Measurements from ENCODE around the gene POLD3. TPM values are rescaled to one million over a fixed set of nuclear protein-coding genes. Genes with fewer than 3 reads are reported as not detected.

Gene POLD3
- total RNA-seq, 3 donors from 2014 or later (not counting 1 experiment from before 2014, with no cell fraction given), result 9.4 to 10.6 (median 9.6) TPM

DNA sequence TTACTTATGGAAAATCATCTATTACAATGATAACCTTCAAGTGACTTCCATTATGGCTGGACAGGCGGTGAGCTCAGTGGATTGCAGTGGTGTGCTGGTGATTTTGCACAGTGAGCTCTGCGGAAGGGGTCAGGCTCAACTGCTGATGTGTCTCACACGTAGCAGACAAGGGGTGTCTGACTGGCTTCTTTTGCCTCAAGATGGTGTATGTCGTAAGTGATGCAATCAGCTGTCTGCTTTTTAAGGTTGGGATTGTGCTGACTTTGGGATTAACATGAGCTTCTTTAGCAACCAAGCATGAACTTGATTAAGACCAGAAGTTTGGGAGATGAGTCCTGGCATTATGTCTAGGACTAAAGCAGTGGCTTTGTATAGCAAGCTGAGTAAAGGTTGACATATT, 49.5 kb downstream of the POLD3 start:
- Mint-ChIP-seq H3K4me3 (no peak overlapping the region), H3K4me1 (peaks cover 0 to 4% of the 10 kb centered on the region in 2 donors), H3K27me3 (ENCODE audit: low read depth in 2 of 2) (no peaks in the 10 kb centered on the region), H3K9me3 (no peaks in the 10 kb centered on the region), H3K36me3 (no peaks in the 10 kb centered on the region), H3K27ac (no peak overlapping the region)
- intact Hi-C loops (cut with micrococcal nuclease), result no loop called here
- Histone ChIP-seq H3K27me3 (ENCODE audit: control insufficient read depth, insufficient read depth, low read length) (no peaks in the 10 kb centered on the region), H3K4me1 (ENCODE audit: control insufficient read depth, insufficient read depth, low read length) (no peaks in the 10 kb centered on the region), H3K27ac (ENCODE audit: low read length) (no peak overlapping the region), H3K4me3 (ENCODE audit: low read length) (no peak overlapping the region), H3K9me3 (ENCODE audit: control insufficient read depth, insufficient read depth, low read length) (no peaks in the 10 kb centered on the region), H3K36me3 (ENCODE audit: control insufficient read depth, insufficient read depth, low read length) (peaks cover 26% of the 10 kb centered on the region)
- ATAC-seq (no peak), DNase-seq (no peak)
- WGBS (ENCODE audit: insufficient coverage), result 99% methylated on average over 4 of the region's 4 CpGs
- TF ChIP-seq CTCF (IDR thresholded peaks at IDR 0.05), result no peak

GRCh38 chr11:74642912-74643311, 50.5 kb downstream of the POLD3 start:
- H3K27me3 ChIP-seq (ENCODE audit: control insufficient read depth, insufficient read depth, low read length), result no peaks in the 10 kb centered on the region
- DNase-seq, result no peak
- peaks cover 0 to 4% of the 10 kb centered on the region in 2 donors for H3K4me1 Mint-ChIP-seq
- no peak overlapping the region for H3K4me3 ChIP-seq (ENCODE audit: low read length)
- no peaks in the 10 kb centered on the region for H3K36me3 Mint-ChIP-seq
- ATAC-seq, result no peak
- H3K27ac Mint-ChIP-seq, result no peak overlapping the region
- no peaks in the 10 kb centered on the region for H3K9me3 ChIP-seq (ENCODE audit: control insufficient read depth, insufficient read depth, low read length)
- H3K9me3 Mint-ChIP-seq, result no peaks in the 10 kb centered on the region
- H3K4me3 Mint-ChIP-seq, result no peak overlapping the region
- no peaks in the 10 kb centered on the region for H3K27me3 Mint-ChIP-seq (ENCODE audit: low read depth in 2 of 2)
- no peak for TF ChIP-seq CTCF (IDR thresholded peaks at IDR 0.05)
- 96% methylated on average over 5 of the region's 5 CpGs for WGBS (ENCODE audit: insufficient coverage)
- H3K36me3 ChIP-seq (ENCODE audit: control insufficient read depth, insufficient read depth, low read length), result peaks cover 23% of the 10 kb centered on the region
- H3K4me1 ChIP-seq (ENCODE audit: control insufficient read depth, insufficient read depth, low read length), result no peaks in the 10 kb centered on the region
- intact Hi-C loops (cut with micrococcal nuclease), result no loop called here
- no peak overlapping the region for H3K27ac ChIP-seq (ENCODE audit: low read length)

DNA sequence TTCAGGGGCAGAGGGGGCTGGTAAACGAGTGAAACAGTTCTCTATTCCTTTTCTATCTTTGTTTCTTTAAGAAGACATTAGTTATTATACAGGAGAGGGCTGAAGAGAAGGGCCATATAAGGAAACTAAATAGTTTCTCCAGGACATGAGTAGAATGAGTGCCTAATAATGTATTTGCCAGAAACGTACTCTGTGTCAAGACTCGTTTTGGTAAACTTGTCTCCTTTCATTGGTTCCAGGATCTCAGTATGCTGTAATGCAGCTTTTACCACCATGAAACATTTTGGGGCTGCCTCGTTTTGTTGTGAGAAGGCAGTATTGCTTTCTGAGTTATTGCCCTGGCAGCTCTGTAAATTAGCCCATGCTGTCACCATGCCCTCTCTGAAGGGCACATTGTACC, 51.7 kb downstream of the POLD3 start:
- H3K4me3 Mint-ChIP-seq, result no peak overlapping the region
- peaks cover 16% of the 10 kb centered on the region for H3K36me3 ChIP-seq (ENCODE audit: control insufficient read depth, insufficient read depth, low read length)
- H3K4me1 ChIP-seq (ENCODE audit: control insufficient read depth, insufficient read depth, low read length), result no peaks in the 10 kb centered on the region
- ATAC-seq (no peak), DNase-seq (no peak)
- no peaks in the 10 kb centered on the region for H3K27me3 Mint-ChIP-seq (ENCODE audit: low read depth in 2 of 2)
- H3K9me3 Mint-ChIP-seq, result no peaks in the 10 kb centered on the region
- H3K4me1 Mint-ChIP-seq, result peaks cover 0 to 4% of the 10 kb centered on the region in 2 donors
- no peak overlapping the region for H3K27ac ChIP-seq (ENCODE audit: low read length)
- H3K9me3 ChIP-seq (ENCODE audit: control insufficient read depth, insufficient read depth, low read length), result no peaks in the 10 kb centered on the region
- intact Hi-C loops (cut with micrococcal nuclease), result no loop called here
- no peak for TF ChIP-seq CTCF (IDR thresholded peaks at IDR 0.05)
- no peak overlapping the region for H3K27ac Mint-ChIP-seq
- H3K36me3 Mint-ChIP-seq, result no peaks in the 10 kb centered on the region
- H3K27me3 ChIP-seq (ENCODE audit: control insufficient read depth, insufficient read depth, low read length), result no peaks in the 10 kb centered on the region
- H3K4me3 ChIP-seq (ENCODE audit: low read length), result no peak overlapping the region
- WGBS (ENCODE audit: insufficient coverage), result 97% methylated on average over 3 of the region's 4 CpGs

- no peak for DNase-seq
- no peak for ATAC-seq
- Histone ChIP-seq H3K27ac (ENCODE audit: low read length) (no peak overlapping the region), H3K27me3 (ENCODE audit: control insufficient read depth, insufficient read depth, low read length) (no peaks in the 10 kb centered on the region), H3K4me3 (ENCODE audit: low read length) (no peak overlapping the region), H3K4me1 (ENCODE audit: control insufficient read depth, insufficient read depth, low read length) (no peaks in the 10 kb centered on the region), H3K9me3 (ENCODE audit: control insufficient read depth, insufficient read depth, low read length) (no peaks in the 10 kb centered on the region), H3K36me3 (ENCODE audit: control insufficient read depth, insufficient read depth, low read length) (peaks cover 7% of the 10 kb centered on the region)
- TF ChIP-seq CTCF (IDR thresholded peaks at IDR 0.05), result no peak
- Mint-ChIP-seq H3K4me3 (no peak overlapping the region), H3K4me1 (peaks cover 0 to 4% of the 10 kb centered on the region in 2 donors), H3K36me3 (peaks cover 2% of the 10 kb centered on the region), H3K27me3 (ENCODE audit: low read depth in 2 of 2) (no peaks in the 10 kb centered on the region), H3K9me3 (no peaks in the 10 kb centered on the region), H3K27ac (no peak overlapping the region)
- 92% methylated on average over 4 of the region's 4 CpGs for WGBS (ENCODE audit: insufficient coverage)
- intact Hi-C loops (cut with micrococcal nuclease), result no loop called here
These were observed 53.8 kb downstream of the POLD3 start for GRCh38 chr11:74646215-74646614.
